ENCODE measurements around the gene OR2S2.
"Not testable (repeated sequence)": the region's sequence is repeated elsewhere in the genome, so short reads cannot be mapped to it uniquely, and the experiment has no call there.

Gene OR2S2

GRCh38 chr9:35933550-35934067, 24.3 kb downstream of the OR2S2 start:
- DNase-seq (ENCODE audit: low read depth), result no peak

DNA sequence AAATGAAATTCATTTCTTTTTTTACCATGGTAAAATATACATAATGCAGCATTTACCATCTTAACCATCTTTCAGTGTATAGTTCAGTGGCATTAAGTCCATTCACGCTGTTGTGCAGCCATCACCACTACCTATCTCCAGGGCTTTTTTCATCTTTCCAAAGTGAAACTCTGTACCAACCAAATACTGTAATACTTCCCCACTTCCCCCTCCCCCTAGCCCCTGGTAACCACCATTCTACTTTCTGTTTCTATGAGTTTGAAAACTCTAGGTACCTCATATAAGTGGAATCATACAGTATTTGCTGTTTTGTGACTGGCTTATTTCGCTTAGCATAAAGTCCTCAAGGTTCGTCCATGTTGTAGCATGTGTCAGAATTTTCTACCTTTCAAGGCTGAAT, 25.2 kb downstream of the OR2S2 start:
- no peak for DNase-seq (ENCODE audit: low read depth)

DNA sequence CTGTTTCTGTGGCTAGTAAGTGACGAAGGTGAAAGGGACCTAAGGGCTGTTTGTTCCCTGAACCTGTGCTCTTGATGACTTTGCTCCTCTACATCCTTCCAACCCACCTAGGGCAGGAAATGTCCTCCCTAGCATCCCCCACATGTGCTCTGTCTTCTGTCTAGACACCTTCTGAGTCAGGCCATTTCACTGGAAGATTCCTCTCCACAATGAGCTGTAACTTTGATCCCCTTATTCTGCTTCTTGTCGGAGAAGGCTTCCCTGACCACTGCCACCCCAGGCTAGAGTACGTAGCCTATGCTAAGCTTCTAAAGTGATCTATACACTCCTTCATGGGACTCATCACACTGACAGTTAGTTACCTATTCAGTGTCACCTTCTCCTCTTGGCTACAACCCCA, 27.0 kb downstream of the OR2S2 start:
- DNase-seq (ENCODE audit: low read depth), result no peak

DNA sequence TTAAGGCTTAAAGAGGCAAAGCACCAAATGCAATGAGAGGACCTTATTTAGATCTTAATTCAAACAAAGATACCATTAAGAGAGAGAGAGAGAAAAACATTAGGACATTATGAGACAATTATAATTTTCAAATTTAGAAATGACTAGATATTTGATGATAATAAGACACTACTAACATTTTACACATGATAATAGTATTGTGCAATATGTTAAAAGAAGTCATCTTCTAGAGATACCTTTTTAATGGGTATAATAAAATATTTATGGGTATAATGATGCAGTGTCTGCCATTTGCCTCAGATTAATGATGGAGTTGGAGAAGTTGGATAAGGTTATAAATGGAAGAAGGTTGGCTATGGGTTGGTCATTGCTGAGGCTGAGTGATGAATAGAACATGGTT, 27.4 kb downstream of the OR2S2 start:
- DNase-seq (ENCODE audit: low read depth), result no peak

DNA sequence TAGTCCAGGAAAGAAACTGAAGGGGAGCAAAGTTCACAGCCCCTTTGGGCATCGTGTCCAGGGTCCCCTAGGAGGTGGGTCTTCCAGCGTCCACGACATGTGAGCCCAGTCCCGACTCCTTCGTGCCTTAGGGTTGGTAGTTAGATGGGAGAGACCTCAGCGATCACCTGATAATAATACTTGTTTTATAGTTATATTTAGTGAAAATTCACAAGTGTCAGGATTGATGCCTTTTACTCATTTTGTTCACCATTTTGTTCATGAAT, 28.6 kb downstream of the OR2S2 start:
- no peak for DNase-seq (ENCODE audit: low read depth)

DNA sequence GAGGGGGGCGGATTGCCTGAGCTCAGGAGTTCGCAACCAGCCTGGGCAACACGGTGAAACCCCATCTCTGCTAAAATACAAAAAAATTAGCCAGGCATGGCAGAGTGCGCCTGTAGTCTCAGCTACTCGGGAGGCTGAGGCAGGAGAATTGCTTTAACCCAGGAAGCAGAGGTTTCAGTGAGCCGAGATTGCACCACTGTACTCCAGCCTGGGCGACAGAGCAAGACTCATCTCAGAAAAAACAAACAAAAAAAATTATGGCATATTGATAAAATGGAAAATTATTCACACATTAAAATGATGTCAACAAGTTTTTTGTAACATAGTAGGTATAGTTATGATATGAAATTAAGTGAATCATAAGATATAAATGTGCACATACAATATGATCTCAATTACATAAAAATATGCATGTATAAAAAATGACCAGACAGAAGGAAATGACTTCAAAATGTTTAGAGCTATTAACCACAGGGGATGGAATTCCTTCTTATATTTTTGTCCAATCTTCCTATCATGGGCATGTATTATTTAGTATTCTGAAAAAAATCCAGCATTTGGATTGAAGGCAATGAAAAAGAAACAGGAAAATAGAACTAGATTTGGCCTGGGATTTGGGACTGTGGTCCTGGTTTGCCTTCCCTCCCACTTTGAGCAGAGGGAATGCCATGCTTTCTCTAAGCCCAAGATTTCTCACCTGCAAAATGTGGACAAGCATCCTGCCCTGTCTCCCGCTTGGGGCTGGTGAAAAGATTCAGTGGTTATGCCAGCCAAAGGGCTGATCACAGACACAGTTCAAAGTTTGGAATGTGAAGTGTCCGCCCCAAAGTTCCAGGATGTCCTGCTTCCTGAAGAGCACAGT, 29.1 kb downstream of the OR2S2 start:
- DNase-seq (ENCODE audit: low read depth), result no peak

DNA sequence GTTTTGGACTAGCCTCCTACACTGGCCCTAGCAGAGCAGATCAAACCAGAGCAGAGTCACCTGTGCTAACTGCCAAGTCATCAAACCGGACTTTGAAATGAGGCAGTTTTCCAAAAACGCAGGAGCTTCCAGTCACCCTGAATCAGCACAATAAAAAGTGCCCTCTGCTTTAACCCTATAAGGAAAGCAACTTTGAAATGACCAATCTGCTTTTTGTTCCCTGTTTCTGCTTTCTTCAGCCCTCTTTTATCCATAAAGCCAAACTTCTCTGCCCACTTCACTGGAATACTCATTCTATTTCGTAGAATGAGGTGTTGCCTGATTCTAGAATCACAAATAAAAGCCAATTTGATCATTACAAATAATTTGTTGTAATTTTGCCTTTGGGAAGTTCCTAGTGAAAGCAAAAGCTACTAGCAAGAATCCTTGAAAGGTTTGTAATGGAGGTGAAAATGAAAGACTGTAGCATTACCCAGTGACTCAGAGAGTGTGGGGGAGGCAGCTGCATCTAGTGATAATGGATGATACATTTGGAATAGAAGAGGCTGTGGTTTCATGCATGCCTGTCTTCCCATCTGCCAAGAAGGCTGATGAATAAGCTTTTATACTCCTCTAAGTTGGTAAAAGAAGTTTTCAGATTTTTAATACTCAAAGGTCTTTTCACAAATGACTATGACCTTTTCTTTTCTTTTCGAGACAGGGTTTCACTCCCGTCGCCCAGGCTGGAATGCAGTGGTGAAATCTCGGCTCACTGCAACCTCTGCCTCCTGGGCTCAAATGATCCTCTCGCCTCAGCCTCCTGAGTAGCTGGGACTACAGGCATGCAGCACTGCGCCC, 33.8 kb downstream of the OR2S2 start:
- peak; percentile 33 for DNase-seq (ENCODE audit: low read depth)

DNA sequence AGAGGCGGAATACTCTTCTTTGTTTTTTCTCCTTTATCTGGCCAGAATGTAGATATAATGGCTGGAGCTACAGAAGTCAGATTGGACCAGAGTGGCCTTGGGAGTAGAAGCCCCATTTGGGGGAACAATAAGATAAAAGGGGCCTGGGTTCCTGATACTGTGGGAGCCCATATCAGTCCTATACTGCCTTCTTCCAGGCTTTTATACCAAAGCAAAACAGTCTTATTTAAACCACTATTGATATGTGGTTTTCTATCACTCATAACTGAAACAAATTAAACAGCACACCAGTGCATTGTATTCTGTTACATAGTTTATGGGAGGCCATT, 34.4 kb downstream of the OR2S2 start:
- no peak for DNase-seq (ENCODE audit: low read depth)

GRCh38 chr9:35920051-35920620, 37.8 kb downstream of the OR2S2 start:
- no peak for DNase-seq (ENCODE audit: low read depth)

- DNase-seq (ENCODE audit: low read depth), result no peak
Measured at GRCh38 chr9:35919212-35920008, 38.5 kb downstream of the OR2S2 start.

- no peak for DNase-seq (ENCODE audit: low read depth)
Measured at GRCh38 chr9:35918780-35919179, 39.2 kb downstream of the OR2S2 start.

- DNase-seq (ENCODE audit: low read depth), result no peak
Measured at GRCh38 chr9:35917261-35917660, 40.7 kb downstream of the OR2S2 start.

DNA sequence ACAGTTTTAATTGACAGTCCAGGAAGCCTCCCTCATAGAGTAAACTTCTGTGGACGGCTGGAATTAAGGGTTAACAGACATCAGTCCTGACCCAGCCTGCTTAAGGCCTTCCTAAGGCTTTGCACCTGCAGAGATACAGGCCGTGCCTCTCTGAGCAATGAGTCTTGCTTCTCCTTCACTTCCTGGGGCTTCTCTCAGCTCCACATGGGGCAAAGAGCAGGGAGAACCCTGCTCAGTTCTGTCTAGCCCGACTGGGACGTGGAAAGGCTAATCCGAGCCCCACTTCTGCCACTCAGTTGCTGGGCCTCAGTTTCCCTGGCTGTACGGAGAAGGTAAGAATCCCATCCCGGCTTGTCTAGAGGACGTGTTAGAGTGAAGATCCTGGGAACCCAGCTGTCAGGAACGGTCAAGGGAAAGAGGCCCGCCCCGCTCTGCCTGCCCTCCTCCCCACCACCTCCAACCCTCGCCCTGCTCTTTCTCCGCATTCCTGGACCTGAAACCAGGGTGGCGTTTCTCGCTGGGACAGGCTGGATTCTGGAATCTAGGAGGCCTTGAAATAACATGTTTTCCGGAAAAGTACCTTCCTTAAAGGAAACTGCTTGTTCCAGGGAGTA, 42.2 kb downstream of the OR2S2 start:
- no peak for DNase-seq (ENCODE audit: low read depth)

- DNase-seq (ENCODE audit: low read depth), result no peak
Measured at GRCh38 chr9:35914301-35914807, 43.6 kb downstream of the OR2S2 start.

DNA sequence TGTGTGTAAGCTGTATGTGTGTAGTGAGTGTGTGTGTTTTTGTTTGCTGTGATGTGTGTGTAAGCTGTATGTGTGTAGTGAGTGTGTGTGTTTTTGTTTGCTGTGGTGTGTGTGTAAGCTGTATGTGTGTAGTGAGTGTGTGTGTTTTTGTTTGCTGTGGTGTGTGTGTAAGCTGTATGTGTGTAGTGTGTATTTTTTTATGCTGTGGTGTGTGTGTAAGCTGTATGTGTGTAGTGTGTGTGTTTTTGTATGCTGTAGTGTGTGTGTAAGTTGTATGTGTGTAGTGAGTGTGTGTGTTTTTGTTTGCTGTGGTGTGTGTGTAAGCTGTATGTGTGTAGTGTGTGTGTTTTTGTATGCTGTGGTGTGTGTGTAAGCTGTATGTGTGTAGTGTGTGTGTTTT, 44.5 kb downstream of the OR2S2 start:
- not testable (repeated sequence) for DNase-seq (ENCODE audit: low read depth)

GRCh38 chr9:35912791-35913400, 45.1 kb downstream of the OR2S2 start:
- DNase-seq (ENCODE audit: low read depth), result no peak

- DNase-seq (ENCODE audit: low read depth), result no peak
Measured at GRCh38 chr9:35911690-35912089, 46.3 kb downstream of the OR2S2 start.

DNA sequence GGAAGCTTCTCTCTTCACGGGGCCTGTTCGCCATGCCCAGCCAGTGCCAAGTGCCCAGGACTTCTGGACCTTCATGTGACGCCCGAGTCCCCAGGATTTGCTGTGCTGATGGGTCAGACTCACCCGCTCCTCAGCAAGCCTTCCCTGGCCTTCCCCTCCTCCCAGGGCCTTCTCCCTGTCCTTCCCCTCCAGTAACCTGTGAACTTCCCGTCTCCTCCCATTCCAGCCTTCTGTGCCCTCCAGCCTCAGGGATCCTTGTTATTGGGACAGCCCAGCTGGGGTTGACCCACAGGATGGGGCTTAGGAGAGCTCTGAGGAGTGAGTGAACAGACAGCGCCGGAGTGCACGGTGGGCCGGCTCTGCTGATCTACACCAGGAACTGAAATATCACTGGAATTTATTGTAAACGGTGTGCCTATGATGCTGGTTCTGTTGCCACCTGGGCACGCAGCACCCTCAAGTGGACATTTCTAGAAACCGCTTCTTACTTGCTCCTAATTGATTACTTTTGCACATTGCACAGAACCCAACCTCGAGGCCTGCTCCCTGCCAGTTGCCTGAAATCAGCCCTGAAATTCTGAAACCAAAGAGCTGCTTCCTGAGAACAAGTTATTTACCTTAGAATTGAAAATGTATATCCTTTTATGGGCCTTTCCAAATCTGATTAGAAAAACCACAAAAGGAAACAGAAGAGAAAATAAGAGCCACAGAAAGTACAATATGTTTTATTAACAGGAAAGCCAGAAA, 47.2 kb downstream of the OR2S2 start:
- DNase-seq (ENCODE audit: low read depth), result peak; percentile 26

DNA sequence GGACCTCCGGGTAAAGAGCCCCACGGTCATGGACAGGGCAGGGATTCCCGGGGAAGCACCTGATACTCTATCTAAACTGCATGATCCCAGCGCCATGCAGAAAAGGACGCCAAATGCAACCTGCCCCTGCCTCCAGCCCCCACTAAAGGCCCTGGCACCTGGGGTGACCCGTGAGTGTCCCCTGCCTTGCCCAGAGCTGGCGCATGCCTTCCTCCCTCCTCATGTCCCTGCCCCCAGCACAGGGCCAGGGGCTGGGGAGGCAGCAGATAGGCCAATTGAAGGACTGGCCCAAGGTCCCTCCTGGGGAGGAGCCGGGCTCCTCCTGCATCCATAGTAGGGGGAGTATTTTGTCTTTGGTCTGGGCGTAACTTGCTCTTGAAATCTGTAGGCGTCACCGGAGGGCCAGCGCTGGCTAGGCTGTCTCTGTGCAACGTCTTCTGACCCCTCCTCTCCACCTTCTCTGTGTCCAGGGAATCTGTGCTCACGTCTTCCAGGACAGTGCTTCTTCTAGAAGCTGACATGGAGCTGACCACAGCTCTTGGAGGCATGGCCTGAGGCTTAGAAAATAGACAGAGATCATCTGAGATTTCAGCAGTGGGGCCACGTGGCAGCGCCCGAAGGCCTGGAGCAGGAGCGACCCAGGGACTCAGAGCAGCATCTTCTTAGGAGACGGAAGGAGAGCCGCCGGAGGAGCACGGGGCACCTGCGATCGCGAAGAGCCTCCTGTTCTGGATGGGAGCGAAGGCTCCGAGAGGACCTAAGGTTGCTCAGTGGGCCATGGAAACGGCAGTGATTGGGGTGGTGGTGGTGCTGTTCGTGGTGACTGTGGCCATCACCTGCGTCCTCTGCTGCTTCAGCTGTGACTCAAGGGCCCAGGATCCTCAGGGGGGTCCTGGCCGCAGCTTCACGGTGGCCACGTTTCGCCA, 48.0 kb downstream of the OR2S2 start:
- DNase-seq (ENCODE audit: low read depth), result no peak

All from activated T-cell treated with anti-CD3 and anti-CD28 coated beads for 24 hours (primary cell).